NOMO-1 treated with DMSO at 0.1 percent for 48 hours (cell line): ENCODE results near the gene TTLL11.

Experiments used
- DNase-seq: peaks from one replicate; lab custom pipeline; 2025; ENCODE audit not compliant: unreplicated experiment; lab: John Stamatoyannopoulos, UW

TTLL11 gene

DNA sequence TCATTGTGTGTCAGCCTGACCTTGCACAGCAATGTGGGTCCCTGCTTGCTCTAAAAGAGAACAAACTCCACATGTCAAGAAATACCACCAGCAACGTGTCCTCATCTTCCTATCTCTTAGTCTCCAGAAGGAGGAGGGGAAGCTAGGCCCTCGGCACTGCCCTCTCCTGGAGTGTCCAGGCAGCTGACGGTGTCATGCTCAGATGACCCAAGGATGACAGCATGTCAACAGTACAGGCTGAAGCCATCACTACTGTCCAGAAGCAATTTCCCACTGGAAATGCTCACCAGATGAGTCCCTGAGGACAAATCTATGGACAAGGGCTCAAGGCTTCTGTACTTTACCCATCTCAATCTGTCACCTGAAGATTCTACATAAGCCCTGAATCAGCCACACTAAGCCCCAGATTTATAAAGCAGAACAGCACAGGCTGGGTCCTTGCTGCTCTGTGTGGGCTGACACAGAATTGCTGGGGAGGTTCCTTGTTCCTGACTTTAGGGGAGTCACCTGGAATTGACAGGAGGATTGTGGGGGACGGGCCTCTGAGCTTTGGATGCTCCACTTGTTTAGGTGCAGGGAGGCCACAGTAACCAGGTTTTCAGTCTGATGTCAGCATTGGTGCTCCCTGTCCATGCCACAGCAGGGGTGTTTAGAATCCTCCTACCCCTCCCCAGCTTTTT lies 231.5 kb downstream of the TTLL11 start:
- no peak for DNase-seq

GRCh38 chr9:121860744-121861143 lies 232.4 kb downstream of the TTLL11 start:
- no peak for DNase-seq

DNA sequence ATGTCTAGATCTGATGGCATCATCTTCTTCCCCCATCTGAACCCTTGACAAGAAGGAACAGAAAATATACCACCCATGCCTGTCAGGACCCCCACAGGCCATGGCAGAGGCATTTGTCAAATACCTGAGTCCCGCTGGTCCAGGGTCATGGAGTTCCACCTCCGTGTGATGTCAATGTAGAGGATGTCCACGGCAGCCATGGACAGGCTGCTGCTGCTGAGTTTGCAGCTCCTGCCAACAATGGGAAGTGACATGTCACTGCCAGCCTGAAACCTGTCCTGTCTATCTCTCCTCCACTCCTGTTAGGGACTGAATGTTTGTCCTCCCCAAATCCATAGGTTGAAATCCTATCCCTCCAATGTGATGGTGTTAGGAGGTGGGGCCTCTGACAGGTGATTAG lies 232.9 kb downstream of the TTLL11 start:
- DNase-seq: no peak

DNA sequence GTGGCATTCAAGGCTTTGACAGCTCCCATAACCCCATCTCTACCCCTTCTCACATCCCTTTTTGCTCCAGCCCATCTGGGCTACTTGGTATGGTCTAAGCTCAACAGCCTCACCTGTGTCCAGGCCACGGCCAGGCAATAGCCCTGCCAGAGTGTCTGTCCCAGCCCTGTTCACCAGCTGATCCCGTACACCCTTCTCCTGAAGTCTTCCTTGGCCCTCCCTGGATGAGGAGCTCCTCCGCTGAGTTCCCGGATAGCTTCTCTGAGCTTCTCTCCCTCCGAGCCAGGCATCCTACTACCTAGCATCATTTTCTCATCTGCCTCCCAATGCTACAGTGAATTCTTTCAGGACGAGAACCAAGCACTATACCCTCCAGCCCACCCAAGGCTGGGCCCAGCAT lies 233.5 kb downstream of the TTLL11 start:
- DNase-seq: no peak

DNA sequence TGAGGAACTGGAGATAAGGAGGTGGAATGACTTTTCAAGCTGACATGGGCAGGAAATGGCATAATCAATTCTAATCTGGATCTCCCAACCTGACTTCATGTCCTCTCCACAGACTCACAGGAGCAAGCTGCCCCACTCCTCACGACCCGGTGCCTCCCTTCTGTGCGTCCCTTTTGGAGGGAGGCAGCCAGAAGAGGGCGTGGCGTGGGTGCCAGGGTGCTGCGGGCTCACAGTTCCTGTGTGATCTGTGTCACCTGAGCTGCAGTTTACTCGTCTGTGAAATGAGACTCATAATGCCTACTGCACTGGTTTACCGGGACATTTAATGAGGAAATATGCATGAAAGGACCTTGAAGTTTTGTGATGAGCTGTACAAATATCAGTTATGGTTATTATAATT lies 234.3 kb downstream of the TTLL11 start:
- DNase-seq: no peak

DNA sequence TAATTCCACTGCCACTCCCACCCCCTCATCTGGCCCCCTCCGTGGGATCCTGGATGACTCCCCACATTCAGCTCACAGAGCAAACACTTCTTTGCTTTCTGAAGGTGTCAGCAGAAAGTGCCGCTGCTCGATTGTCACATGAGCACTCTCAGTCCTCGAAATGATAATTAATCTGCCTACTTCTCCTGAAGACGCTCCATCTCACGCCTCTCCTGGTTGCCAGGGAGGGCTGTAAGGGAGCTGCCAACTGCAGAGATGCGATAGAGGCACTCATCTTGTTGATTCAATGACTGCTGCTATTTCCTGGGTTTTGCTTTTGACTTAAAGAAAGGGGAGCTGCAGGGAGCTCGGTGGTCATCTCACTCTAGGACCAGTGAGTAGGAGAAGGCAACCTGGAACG lies 235.2 kb downstream of the TTLL11 start:
- DNase-seq: no peak

GRCh38 chr9:121855476-121855875 lies 237.6 kb downstream of the TTLL11 start:
- no peak for DNase-seq

GRCh38 chr9:121853617-121854395 lies 239.3 kb downstream of the TTLL11 start:
- DNase-seq: no peak

GRCh38 chr9:121852651-121853616 lies 240.2 kb downstream of the TTLL11 start:
- DNase-seq: no peak

DNA sequence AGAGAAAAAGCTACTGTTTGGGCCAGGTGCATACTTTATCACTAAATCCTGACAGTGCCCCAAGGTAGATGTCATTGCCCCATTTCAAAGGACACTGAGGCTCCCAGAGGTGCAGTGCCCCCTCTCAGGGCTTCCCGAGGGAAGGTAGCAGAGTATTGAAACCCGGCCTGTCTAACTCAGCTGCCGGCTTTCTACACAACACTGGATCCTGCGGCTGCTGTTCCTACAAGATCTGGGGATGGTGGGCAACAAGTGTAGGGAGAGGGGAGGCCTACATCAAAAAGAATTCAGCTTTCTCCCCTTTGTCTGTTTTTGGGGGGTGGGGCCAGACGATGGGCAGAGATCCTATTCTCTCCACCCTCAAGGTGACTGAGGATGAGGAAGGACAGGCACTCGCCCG lies 240.9 kb downstream of the TTLL11 start:
- DNase-seq: no peak

GRCh38 chr9:121851641-121852091 lies 241.4 kb downstream of the TTLL11 start:
- DNase-seq: no peak

DNA sequence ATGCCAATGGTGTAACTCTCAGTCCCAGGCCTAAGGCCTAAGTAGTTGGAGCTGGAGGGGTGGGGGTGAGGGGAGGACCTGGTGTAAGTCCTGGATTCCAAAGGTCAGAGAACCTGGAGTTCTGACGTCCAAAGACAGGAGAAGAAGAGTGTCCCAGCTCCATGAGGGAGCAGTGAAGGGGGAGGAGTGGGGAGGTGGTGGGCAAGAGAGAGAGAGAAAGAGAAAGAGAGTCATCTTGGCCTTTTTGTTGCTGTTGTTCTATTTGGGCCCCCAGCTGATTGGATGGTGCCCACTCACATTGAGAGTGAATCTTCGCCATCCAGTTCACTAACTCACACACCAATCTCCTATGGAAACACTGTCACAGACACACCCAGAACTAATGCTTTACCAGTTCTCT lies 242.7 kb downstream of the TTLL11 start:
- DNase-seq: no peak

DNA sequence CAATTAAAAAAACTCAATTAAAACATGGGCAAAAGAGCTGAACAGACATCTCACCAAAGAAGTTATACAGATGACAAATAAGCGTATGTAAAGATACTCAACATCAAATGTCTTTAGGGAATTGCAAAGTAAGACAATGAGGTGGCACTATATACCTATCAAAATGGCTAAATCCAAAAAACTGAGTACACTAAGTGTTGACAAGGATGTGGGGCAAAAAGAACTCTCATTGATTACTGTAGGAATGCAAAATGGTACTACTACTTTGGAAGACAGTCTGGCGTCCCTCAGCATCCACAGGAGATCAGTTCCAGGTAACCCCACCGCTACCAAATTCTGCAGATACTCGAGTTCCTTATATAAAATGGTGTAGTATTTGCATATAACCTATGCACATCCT lies 243.6 kb downstream of the TTLL11 start:
- DNase-seq: no peak

- DNase-seq: no peak
These were observed 248.5 kb downstream of the TTLL11 start for GRCh38 chr9:121844562-121844961.

DNA sequence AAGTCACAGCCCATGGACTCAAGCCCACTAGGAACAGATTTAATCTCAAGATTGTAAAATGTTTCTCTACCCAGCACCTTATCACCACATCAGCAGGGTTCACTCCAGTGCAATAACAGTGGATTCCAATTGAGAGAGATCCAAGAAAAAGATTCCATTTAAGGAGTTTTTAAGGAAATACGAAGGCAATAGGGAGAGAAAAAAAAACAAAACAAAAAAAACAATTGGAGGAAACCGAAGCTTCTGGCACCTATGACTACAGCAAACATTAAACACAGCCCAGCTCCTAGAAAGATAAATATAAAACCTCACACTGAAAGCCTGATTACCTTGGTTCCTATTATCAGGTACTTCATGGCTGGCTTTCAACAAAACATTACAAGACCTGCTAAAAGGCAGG lies 249.0 kb downstream of the TTLL11 start:
- DNase-seq: no peak

- DNase-seq: no peak
These were observed 250.5 kb downstream of the TTLL11 start for GRCh38 chr9:121842612-121842978.

DNA sequence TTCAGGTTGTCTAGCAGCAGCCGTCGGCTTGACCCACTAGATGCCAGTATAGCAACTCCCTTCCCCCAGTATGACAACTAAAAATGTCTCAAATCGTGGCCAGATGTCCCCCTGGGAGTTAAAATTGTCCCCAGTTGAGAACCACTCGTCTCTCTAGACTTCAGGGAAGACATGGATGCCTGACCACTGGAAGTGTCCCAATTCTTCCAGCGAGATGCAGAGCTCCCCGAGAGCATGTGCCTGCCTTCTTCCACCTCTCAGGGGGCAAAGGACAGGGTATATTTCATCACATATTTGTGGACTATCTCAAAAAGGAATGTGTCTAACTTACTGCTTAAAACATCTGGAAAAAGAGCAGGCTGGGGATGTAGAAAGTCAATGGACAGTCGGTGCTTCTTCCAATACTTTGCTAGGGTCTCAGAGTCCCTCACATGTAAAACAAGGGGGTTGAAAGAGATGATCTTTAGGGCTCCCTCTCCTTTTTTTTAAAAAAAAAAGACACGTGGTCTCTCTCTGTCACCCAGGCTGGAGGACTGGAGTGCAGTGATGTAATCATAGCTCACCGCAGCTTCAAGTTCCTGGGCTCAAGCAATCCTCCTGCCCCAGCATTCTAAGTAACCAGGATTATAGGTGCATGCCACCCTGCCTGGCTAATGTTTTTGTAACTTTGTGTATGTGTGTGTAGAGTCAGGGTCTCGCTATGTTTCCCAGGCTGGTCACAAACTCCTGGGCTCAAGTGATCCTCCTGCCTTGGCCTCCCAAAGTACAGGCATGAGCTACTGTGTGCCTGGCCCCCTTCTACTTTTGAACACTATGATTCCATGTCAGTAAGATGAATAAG lies 251.1 kb downstream of the TTLL11 start:
- DNase-seq: no peak

GRCh38 chr9:121840838-121841760 lies 252.0 kb downstream of the TTLL11 start:
- no peak for DNase-seq

DNA sequence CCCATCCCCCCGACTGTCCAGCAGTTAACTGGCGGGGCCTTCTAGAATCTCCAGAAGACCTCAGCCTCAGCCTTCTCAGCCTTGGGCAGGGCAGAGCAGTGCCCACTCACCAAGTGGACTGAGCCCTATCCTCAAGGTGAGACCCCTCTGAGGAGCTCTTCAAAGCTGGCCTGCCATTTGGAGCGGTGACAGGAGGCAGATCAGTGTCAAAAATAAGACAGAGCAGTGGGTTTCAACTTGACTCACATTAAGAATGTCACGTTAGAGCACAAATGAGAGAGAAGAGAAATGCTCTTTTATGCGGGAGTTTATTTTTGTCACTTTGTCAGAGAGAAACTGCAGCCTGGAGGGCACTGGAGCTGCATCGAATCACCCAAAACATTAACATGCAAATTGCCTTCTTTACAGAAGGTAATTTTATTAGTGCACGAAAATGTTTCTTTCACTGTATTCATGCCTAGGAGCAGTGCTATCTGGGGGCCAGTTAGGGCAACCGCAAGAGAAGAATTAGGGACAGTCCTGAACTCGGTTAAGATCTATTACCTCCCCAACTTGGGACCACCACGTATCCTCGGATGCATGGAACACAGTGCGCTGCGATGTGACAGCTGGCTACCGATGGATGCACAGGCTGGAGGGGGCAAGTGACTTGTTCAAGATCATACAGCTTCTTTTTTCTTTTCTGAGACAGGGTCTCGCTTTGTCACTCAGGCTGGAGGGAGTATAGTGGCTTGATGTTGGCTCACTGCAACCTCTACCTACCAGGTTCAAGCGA lies 253.2 kb downstream of the TTLL11 start:
- DNase-seq: no peak
